ENCODE results near the gene PRM2. TPM values are rescaled to one million over a fixed set of nuclear protein-coding genes. Genes with fewer than 3 reads are reported as not detected.
A peak's percentile ranks its signal among the peaks of the same experiment; 100 is the strongest.

The PRM2 gene
- total RNA-seq, 4 donors from 2014 or later: 2.3 TPM; not detected in 3

DNA sequence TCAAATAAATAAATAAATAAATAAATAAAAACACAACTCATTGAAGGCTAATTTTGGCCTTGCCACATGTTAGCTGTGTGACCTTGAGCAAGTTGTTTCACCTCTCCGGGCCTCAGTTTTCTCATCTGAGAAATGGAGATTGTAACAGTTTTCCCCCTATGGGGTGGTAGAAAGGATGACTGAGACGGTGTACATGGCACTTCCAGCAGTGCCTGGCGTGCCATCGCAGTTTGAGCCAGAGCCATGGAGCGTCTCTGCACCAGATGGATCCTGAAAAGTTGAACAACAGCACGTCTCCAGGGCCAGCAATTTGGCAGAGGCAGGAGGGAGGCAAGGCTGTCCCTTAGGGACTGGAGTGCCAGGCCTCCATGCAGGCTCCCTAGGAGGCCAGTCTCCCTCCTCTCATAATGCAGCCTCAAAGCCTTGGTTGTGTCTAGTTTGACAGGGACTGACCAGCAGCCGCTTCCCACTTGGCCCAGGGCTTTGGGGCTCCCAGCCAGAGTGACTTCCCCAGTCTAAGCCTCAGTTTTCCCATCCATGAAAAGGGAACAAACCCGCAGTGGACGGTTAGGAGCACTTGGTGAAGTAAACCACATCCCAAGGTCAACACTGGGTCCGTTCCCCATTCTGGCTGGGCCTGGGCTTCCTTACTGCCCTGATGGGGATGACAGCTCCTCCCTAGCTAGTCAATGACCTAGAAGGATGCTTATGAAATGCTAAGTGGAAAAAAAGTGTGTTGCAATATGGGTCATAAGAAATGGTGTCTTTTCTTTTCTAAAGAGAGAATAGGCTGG is 39.6 kb downstream of the PRM2 start:
- DNase-seq (ENCODE audit: low spot score in 2 of 2): no peak
- intact Hi-C loops (cut with DNase I; ENCODE audit: low total_unique reads): no loop called here
- TF ChIP-seq, protein P1, sequence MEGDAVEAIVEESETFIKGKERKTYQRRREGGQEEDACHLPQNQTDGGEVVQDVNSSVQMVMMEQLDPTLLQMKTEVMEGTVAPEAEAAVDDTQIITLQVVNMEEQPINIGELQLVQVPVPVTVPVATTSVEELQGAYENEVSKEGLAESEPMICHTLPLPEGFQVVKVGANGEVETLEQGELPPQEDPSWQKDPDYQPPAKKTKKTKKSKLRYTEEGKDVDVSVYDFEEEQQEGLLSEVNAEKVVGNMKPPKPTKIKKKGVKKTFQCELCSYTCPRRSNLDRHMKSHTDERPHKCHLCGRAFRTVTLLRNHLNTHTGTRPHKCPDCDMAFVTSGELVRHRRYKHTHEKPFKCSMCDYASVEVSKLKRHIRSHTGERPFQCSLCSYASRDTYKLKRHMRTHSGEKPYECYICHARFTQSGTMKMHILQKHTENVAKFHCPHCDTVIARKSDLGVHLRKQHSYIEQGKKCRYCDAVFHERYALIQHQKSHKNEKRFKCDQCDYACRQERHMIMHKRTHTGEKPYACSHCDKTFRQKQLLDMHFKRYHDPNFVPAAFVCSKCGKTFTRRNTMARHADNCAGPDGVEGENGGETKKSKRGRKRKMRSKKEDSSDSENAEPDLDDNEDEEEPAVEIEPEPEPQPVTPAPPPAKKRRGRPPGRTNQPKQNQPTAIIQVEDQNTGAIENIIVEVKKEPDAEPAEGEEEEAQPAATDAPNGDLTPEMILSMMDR (IDR thresholded peaks at IDR 0.05): no peak
- TF ChIP-seq POLR2A (IDR thresholded peaks at IDR 0.05): no peak
- no peak overlapping the region for H3K4me3 ChIP-seq (ENCODE audit: low read depth, poor library complexity, severe bottlenecking)
- WGBS, 2 donors: 66 to 79% methylated on average over 9 to 10 of the region's 10 CpGs

DNA sequence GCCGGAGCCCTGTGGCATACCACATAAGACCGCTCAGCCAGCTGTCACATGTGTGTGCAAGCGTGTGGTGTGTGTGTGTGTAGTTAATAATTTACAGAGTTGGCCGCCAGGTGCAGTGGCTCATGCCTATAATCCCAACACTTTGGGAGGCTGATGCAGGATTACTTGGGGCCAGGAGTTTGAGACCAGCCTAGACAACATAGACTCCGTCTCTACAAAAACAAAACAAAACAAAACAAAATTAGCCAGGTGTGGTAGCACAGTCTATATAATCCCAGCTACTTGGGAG is 40.6 kb downstream of the PRM2 start:
- no peak overlapping the region for H3K4me3 ChIP-seq (ENCODE audit: low read depth, poor library complexity, severe bottlenecking)
- 88 to 94% methylated on average over 5 of the region's 5 CpGs for WGBS, 2 donors
- intact Hi-C loops (cut with DNase I; ENCODE audit: low total_unique reads): no loop called here
- TF ChIP-seq POLR2A (IDR thresholded peaks at IDR 0.05): no peak
- TF ChIP-seq, protein P1 (IDR thresholded peaks at IDR 0.05): no peak
- no peak for DNase-seq (ENCODE audit: low spot score in 2 of 2)

- 90 to 94% methylated on average over 13 of the region's 13 CpGs for WGBS, 2 donors
- TF ChIP-seq POLR2A (IDR thresholded peaks at IDR 0.05): no peak
- TF ChIP-seq, protein P1 (IDR thresholded peaks at IDR 0.05): no peak
- intact Hi-C loops (cut with DNase I; ENCODE audit: low total_unique reads): no loop called here
- H3K4me3 ChIP-seq (ENCODE audit: low read depth, poor library complexity, severe bottlenecking): no peak overlapping the region
- no peak for DNase-seq (ENCODE audit: low spot score in 2 of 2)
Observed at GRCh38 chr16:11234884-11235702, 41.2 kb downstream of the PRM2 start.

DNA sequence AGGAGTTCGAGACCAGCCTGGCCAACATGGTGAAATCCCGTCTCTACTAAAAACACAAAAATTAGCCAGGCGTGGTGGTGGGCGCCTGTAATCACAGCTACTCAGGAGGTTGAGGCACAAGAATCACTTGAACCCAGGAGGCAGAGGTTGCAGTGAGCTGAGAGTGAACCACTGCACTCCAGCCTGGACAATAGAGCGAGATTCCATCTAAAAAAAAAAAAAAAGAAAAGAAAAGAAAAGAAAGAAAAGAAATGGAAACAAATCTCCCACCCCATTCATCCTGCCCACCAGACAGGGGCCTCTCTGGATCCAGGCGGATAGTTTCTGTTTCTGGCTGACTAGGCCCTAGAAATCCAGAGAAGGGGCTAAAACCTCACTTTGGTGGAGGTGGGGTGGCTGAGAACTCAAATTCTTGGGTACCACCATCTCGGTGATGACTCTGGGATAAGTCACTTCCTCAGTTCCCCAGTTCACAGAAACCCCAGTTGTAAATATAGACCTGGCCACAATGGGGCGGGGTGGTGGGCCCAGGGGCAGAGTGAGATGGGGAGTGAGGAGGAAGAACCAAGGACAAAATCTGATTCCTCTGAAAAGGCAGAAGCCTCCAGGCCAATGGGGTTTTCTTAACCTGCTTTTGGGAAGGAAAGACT is 42.4 kb downstream of the PRM2 start:
- 89 to 94% methylated on average over 8 of the region's 8 CpGs for WGBS, 2 donors
- intact Hi-C loops (cut with DNase I; ENCODE audit: low total_unique reads): no loop called here
- DNase-seq (ENCODE audit: low spot score in 2 of 2): no peak
- no peak overlapping the region for H3K4me3 ChIP-seq (ENCODE audit: low read depth, poor library complexity, severe bottlenecking)
- TF ChIP-seq POLR2A (IDR thresholded peaks at IDR 0.05): no peak
- TF ChIP-seq, protein P1 (IDR thresholded peaks at IDR 0.05): no peak

DNA sequence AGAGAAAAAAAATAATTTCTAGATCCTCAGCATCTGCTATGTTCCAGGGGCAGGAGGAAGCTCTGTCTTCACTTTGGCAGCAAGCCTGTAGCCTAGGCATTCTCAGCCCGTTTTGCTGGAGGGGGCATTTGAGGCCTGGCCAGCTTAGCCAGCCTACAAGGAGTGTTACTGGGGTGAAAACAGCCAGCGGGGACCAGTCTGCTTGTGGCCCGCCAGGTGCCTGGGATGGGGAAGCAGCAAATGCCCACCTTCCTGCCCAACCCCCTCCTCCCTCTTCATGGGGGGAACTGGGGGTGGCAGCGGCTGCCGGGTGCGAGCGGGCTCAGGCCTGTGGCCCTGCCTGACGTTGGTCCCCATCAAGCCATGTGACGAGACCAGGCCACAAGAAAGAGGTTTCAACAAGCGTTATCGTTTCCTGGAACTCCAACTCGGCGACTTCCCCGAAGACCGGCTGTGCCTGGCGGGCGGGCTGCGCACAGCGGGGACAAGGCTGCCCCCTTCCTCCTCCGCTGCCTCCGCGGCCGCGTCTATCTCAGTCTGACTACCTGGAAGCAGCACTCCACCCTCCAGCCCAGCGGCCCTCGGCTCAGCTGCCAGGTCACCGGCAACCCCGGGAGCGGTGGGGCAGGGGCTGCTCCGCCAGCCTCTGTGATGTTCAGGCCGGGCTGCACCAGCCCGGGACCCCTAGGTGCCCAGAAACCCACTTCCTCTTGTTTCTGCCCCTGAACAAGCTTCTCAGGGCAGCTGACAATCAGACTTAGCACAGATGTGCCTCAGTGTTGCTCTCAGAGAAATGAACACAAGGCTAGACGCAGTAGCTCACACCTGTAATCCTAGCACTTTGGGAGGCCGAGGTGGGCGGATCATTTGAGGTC is 43.2 kb downstream of the PRM2 start:
- H3K4me3 ChIP-seq (ENCODE audit: low read depth, poor library complexity, severe bottlenecking): no peak overlapping the region
- WGBS, 2 donors: 65 to 81% methylated on average over 30 to 32 of the region's 35 CpGs
- DNase-seq (ENCODE audit: low spot score in 2 of 2): peak in 1 of 2 donors; percentile 89
- intact Hi-C loops (cut with DNase I; ENCODE audit: low total_unique reads): no loop called here
- no peak for TF ChIP-seq POLR2A (IDR thresholded peaks at IDR 0.05)
- TF ChIP-seq, protein P1 (IDR thresholded peaks at IDR 0.05): no peak
